Measurements from ENCODE around the gene TEX264. TPM values are rescaled to one million over a fixed set of nuclear protein-coding genes. Genes with fewer than 3 reads are reported as not detected.

The TEX264 gene
- total RNA-seq, 4 donors from 2014 or later: 48.0 to 73.8 (median 65.4) TPM

DNA sequence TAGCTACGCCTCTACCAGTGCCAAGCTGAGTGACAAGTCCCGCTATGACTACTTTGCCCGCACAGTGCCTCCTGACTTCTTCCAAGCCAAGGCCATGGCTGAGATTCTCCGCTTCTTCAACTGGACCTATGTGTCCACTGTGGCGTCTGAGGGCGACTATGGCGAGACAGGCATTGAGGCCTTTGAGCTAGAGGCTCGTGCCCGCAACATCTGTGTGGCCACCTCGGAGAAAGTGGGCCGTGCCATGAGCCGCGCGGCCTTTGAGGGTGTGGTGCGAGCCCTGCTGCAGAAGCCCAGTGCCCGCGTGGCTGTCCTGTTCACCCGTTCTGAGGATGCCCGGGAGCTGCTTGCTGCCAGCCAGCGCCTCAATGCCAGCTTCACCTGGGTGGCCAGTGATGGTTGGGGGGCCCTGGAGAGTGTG, 41.5 kb downstream of the TEX264 start:
- Histone ChIP-seq H3K27ac (replicated peaks in 1 of 4) (no peak overlapping the region), H3K36me3 (no peaks in the 10 kb centered on the region), H3K4me3 (no peak overlapping the region), H3K9me3 (no peaks in the 10 kb centered on the region), H3K27me3 (peaks cover 0 to 12% (median 0%) of the 10 kb centered on the region in 4 donors), H3K4me1 (peaks cover 0 to 1% (median under 1%) of the 10 kb centered on the region in 4 donors)
- WGBS: 96% methylated on average over 13 of the region's 20 CpGs
- intact Hi-C loops (cut with DNase I): loop anchor here (10.0 kb wide), 1 partner anchor 82 kb away; no protein-coding TSS in a partner anchor
- DNase-seq (ENCODE audit: extremely low spot score): no peak
- no peak for TF ChIP-seq POLR2A (IDR thresholded peaks at IDR 0.05; ENCODE audit: low read depth)
- no peak for TF ChIP-seq POLR2AphosphoS5 (IDR thresholded peaks at IDR 0.05)
- no peak for TF ChIP-seq EP300 (IDR thresholded peaks at IDR 0.05)
- TF ChIP-seq CTCF (IDR thresholded peaks at IDR 0.05): no peak

GRCh38 chr3:51712963-51713362, 41.9 kb downstream of the TEX264 start:
- TF ChIP-seq EP300 (IDR thresholded peaks at IDR 0.05): no peak
- no peak for TF ChIP-seq POLR2A (IDR thresholded peaks at IDR 0.05; ENCODE audit: low read depth)
- TF ChIP-seq POLR2AphosphoS5 (IDR thresholded peaks at IDR 0.05): no peak
- no peak for TF ChIP-seq CTCF (IDR thresholded peaks at IDR 0.05)
- Histone ChIP-seq H3K36me3 (no peaks in the 10 kb centered on the region), H3K4me1 (no peaks in the 10 kb centered on the region), H3K27me3 (peaks cover 0 to 17% (median 0%) of the 10 kb centered on the region in 4 donors), H3K27ac (replicated peaks in 1 of 4) (no peak overlapping the region), H3K4me3 (no peak overlapping the region), H3K9me3 (no peaks in the 10 kb centered on the region)
- 94% methylated on average over 19 of the region's 19 CpGs for WGBS
- intact Hi-C loops (cut with DNase I): loop anchor here (10.0 kb wide), 1 partner anchor 82 kb away; no protein-coding TSS in a partner anchor
- DNase-seq (ENCODE audit: extremely low spot score): no peak

DNA sequence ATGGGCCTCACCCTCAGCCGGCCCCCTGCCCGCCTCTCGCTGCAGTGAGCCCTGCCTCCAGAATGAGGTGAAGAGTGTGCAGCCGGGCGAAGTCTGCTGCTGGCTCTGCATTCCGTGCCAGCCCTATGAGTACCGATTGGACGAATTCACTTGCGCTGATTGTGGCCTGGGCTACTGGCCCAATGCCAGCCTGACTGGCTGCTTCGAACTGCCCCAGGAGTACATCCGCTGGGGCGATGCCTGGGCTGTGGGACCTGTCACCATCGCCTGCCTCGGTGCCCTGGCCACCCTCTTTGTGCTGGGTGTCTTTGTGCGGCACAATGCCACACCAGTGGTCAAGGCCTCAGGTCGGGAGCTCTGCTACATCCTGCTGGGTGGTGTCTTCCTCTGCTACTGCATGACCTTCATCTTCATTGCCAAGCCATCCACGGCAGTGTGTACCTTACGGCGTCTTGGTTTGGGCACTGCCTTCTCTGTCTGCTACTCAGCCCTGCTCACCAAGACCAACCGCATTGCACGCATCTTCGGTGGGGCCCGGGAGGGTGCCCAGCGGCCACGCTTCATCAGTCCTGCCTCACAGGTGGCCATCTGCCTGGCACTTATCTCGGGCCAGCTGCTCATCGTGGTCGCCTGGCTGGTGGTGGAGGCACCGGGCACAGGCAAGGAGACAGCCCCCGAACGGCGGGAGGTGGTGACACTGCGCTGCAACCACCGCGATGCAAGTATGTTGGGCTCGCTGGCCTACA, 44.4 kb downstream of the TEX264 start:
- 97% methylated on average over 12 of the region's 36 CpGs for WGBS
- Histone ChIP-seq H3K27ac (replicated peaks in 1 of 4) (no peak overlapping the region), H3K4me1 (no peaks in the 10 kb centered on the region), H3K27me3 (peaks cover 0 to 29% (median 0%) of the 10 kb centered on the region in 4 donors), H3K4me3 (no peak overlapping the region), H3K9me3 (no peaks in the 10 kb centered on the region), H3K36me3 (no peaks in the 10 kb centered on the region)
- intact Hi-C loops (cut with DNase I): loop anchor here (10.0 kb wide), 1 partner anchor 79 kb away; no protein-coding TSS in a partner anchor
- TF ChIP-seq POLR2AphosphoS5 (IDR thresholded peaks at IDR 0.05) (no peak), POLR2A (IDR thresholded peaks at IDR 0.05; ENCODE audit: low read depth) (no peak), CTCF (IDR thresholded peaks at IDR 0.05) (no peak), EP300 (IDR thresholded peaks at IDR 0.05) (no peak)
- no peak for DNase-seq (ENCODE audit: extremely low spot score)

- DNase-seq (ENCODE audit: extremely low spot score): no peak
- Histone ChIP-seq H3K27ac (replicated peaks in 1 of 4) (no peak overlapping the region), H3K4me3 (no peak overlapping the region), H3K36me3 (no peaks in the 10 kb centered on the region), H3K4me1 (no peaks in the 10 kb centered on the region), H3K27me3 (peaks cover 0 to 29% (median 0%) of the 10 kb centered on the region in 4 donors), H3K9me3 (no peaks in the 10 kb centered on the region)
- intact Hi-C loops (cut with DNase I): loop anchor here (10.0 kb wide), 1 partner anchor 79 kb away; no protein-coding TSS in a partner anchor
- 96% methylated on average over 6 of the region's 8 CpGs for WGBS
- TF ChIP-seq POLR2A (IDR thresholded peaks at IDR 0.05; ENCODE audit: low read depth) (no peak), EP300 (IDR thresholded peaks at IDR 0.05) (no peak), POLR2AphosphoS5 (IDR thresholded peaks at IDR 0.05) (no peak), CTCF (IDR thresholded peaks at IDR 0.05) (no peak)
These were observed 44.9 kb downstream of the TEX264 start for GRCh38 chr3:51715977-51716294.
